ENCODE data around the gene UGT1A8. TPM values are rescaled to one million over a fixed set of nuclear protein-coding genes. Genes with fewer than 3 reads are reported as not detected.

Gene UGT1A8
- total and polyA plus RNA-seq, 2 donors from 2014 or later = 30.0 TPM; not detected in 1

- peak; percentile 44 to 87 (median 70) for DNase-seq
These were observed 196.0 kb downstream of the UGT1A8 start for GRCh38 chr2:233813236-233814055.

GRCh38 chr2:233814056-233814835 is 196.8 kb downstream of the UGT1A8 start:
- TF ChIP-seq CTCF (IDR thresholded peaks at IDR 0.05; ENCODE audit: borderline replicate concordance, extremely low read depth, insufficient read depth) = no peak
- no peak overlapping the region for H3K9ac ChIP-seq (ENCODE audit: low read length in 3 of 3)
- no peaks in the 10 kb centered on the region for H3K9me3 ChIP-seq (ENCODE audit: control insufficient read depth in 2 of 3, insufficient read depth in 1 of 3, low read length in 3 of 3)
- DNase-seq (peak in 2 of 5 donors; percentile 22 to 27), FAIRE-seq (no peak)
- no peaks in the 10 kb centered on the region for H3K36me3 ChIP-seq (ENCODE audit: control insufficient read depth in 2 of 3, insufficient read depth in 3 of 3, low read length in 3 of 3)
- intact Hi-C loops (cut with DNase I) = no loop called here
- H3K27me3 ChIP-seq (ENCODE audit: control insufficient read depth, insufficient read depth, low read length) = no peaks in the 10 kb centered on the region
- H3K27ac ChIP-seq (ENCODE audit: low read depth in 2 of 2, low read length in 2 of 2) = no peak overlapping the region
- no peaks in the 10 kb centered on the region for H3K4me1 ChIP-seq (ENCODE audit: control insufficient read depth in 2 of 3, insufficient read depth in 2 of 3, low read depth in 1 of 3, low read length in 3 of 3)
- no peak overlapping the region for H3K4me3 ChIP-seq (ENCODE audit: low read length in 3 of 3)

More at GRCh38 chr2:233813236-233814055, 196.0 kb downstream of the UGT1A8 start:
- H3K36me3 ChIP-seq (ENCODE audit: control insufficient read depth in 2 of 3, insufficient read depth in 3 of 3, low read length in 3 of 3) = no peaks in the 10 kb centered on the region
- FAIRE-seq = no peak
- intact Hi-C loops (cut with DNase I) = no loop called here
- H3K27ac ChIP-seq (ENCODE audit: low read depth in 2 of 2, low read length in 2 of 2) = no peak overlapping the region
- no peak for TF ChIP-seq CTCF (IDR thresholded peaks at IDR 0.05; ENCODE audit: borderline replicate concordance, extremely low read depth, insufficient read depth)
- no peak overlapping the region for H3K9ac ChIP-seq (ENCODE audit: low read length in 3 of 3)
- H3K27me3 ChIP-seq (ENCODE audit: control insufficient read depth, insufficient read depth, low read length) = no peaks in the 10 kb centered on the region
- H3K4me1 ChIP-seq (ENCODE audit: control insufficient read depth in 2 of 3, insufficient read depth in 2 of 3, low read depth in 1 of 3, low read length in 3 of 3) = no peaks in the 10 kb centered on the region
- no peaks in the 10 kb centered on the region for H3K9me3 ChIP-seq (ENCODE audit: control insufficient read depth in 2 of 3, insufficient read depth in 1 of 3, low read length in 3 of 3)
- no peak overlapping the region for H3K4me3 ChIP-seq (ENCODE audit: low read length in 3 of 3)

GRCh38 chr2:233815861-233816260 is 198.4 kb downstream of the UGT1A8 start:
- intact Hi-C loops (cut with DNase I) = no loop called here
- Histone ChIP-seq H3K4me3 (ENCODE audit: low read length in 3 of 3) (no peak overlapping the region), H3K9ac (ENCODE audit: low read length in 3 of 3) (no peak overlapping the region), H3K36me3 (ENCODE audit: control insufficient read depth in 2 of 3, insufficient read depth in 3 of 3, low read length in 3 of 3) (no peaks in the 10 kb centered on the region), H3K27me3 (ENCODE audit: control insufficient read depth, insufficient read depth, low read length) (no peaks in the 10 kb centered on the region), H3K9me3 (ENCODE audit: control insufficient read depth in 2 of 3, insufficient read depth in 1 of 3, low read length in 3 of 3) (no peaks in the 10 kb centered on the region), H3K27ac (ENCODE audit: low read depth in 2 of 2, low read length in 2 of 2) (no peak overlapping the region), H3K4me1 (ENCODE audit: control insufficient read depth in 2 of 3, insufficient read depth in 2 of 3, low read depth in 1 of 3, low read length in 3 of 3) (no peaks in the 10 kb centered on the region)
- FAIRE-seq (no peak), DNase-seq (no peak)
- no peak for TF ChIP-seq CTCF (IDR thresholded peaks at IDR 0.05; ENCODE audit: borderline replicate concordance, extremely low read depth, insufficient read depth)
